ENCODE data around the gene COL6A3.

The COL6A3 gene

DNA sequence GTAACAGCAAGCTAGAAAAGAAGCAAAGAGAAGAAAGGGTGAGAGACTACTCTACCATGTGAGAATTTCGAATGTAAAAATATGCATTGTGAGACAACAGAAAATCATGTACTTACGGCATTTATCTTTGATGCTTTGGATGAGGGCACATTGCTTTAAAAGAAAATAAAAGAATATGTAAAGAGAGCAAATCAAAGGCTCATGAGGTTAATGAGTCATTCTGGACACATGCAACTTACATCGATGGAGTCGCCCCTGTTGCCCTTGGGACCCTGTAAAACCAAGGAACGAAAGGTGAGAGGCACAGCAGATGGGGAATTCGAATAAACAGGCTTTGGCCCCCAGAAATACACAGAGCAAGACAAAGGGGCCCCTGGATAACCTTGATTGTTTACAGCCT is 69.0 kb downstream of the COL6A3 start:
- no peak overlapping the region for H3K4me2 ChIP-seq (ENCODE audit: low read length)
- no peaks in the 10 kb centered on the region for H3F3A ChIP-seq (ENCODE audit: control insufficient read depth, insufficient read depth)
- no peaks in the 10 kb centered on the region for H3K79me2 ChIP-seq (ENCODE audit: control insufficient read depth, low read length)
- H3K4me3 ChIP-seq (ENCODE audit: low read length) = no peak overlapping the region
- H4K20me1 ChIP-seq (ENCODE audit: control insufficient read depth, insufficient read depth, low read depth, low read length) = no peaks in the 10 kb centered on the region
- H3K9me2 ChIP-seq (replicated peaks; ENCODE audit: control insufficient read depth, low read length) = no peaks in the 10 kb centered on the region
- no peak overlapping the region for H3K27ac ChIP-seq (ENCODE audit: low read depth, low read length)
- no peaks in the 10 kb centered on the region for H3K36me3 ChIP-seq (ENCODE audit: control insufficient read depth, low read length)
- no peaks in the 10 kb centered on the region for H3K4me1 ChIP-seq (ENCODE audit: control insufficient read depth, low read length)
- H3K9me3 ChIP-seq (ENCODE audit: control insufficient read depth, insufficient read depth, low read length) = no peaks in the 10 kb centered on the region
- TF ChIP-seq EZH2phosphoT487 (IDR thresholded peaks at IDR 0.05; ENCODE audit: borderline replicate concordance, low read length) = no peak
- TF ChIP-seq, protein P1, sequence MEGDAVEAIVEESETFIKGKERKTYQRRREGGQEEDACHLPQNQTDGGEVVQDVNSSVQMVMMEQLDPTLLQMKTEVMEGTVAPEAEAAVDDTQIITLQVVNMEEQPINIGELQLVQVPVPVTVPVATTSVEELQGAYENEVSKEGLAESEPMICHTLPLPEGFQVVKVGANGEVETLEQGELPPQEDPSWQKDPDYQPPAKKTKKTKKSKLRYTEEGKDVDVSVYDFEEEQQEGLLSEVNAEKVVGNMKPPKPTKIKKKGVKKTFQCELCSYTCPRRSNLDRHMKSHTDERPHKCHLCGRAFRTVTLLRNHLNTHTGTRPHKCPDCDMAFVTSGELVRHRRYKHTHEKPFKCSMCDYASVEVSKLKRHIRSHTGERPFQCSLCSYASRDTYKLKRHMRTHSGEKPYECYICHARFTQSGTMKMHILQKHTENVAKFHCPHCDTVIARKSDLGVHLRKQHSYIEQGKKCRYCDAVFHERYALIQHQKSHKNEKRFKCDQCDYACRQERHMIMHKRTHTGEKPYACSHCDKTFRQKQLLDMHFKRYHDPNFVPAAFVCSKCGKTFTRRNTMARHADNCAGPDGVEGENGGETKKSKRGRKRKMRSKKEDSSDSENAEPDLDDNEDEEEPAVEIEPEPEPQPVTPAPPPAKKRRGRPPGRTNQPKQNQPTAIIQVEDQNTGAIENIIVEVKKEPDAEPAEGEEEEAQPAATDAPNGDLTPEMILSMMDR (IDR thresholded peaks at IDR 0.05; ENCODE audit: low read depth, low read length, poor library complexity, severe bottlenecking) = no peak
- 0 out of 2 replicates have a peak, but pooled peaks cover 4% of the 10 kb centered on the region for H3K27me3 ChIP-seq (ENCODE audit: control insufficient read depth, low read length)

DNA sequence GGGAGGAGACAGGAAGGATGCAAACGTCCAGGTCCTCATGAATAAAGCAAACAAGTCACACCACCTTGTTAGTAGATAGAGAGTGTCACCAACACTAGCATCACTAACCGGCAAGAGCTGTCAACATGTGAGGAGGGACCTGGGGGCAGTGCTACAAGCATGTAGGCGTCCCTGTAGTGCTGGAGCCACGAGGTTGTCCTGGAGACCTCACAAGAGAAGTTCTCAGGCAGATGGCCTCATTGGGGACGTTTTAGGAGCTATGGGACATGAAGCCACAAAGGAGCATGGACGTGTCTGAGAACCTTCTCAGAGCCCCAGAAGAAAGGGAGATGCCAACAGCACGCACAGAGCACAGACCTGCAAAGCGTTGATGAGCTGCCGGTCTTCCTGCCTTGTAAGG is 70.0 kb downstream of the COL6A3 start:
- Histone ChIP-seq H4K20me1 (ENCODE audit: control insufficient read depth, insufficient read depth, low read depth, low read length) (no peaks in the 10 kb centered on the region), H3F3A (ENCODE audit: control insufficient read depth, insufficient read depth) (no peaks in the 10 kb centered on the region), H3K79me2 (ENCODE audit: control insufficient read depth, low read length) (no peaks in the 10 kb centered on the region), H3K9me3 (ENCODE audit: control insufficient read depth, insufficient read depth, low read length) (no peaks in the 10 kb centered on the region), H3K36me3 (ENCODE audit: control insufficient read depth, low read length) (no peaks in the 10 kb centered on the region), H3K4me2 (ENCODE audit: low read length) (no peak overlapping the region), H3K4me3 (ENCODE audit: low read length) (no peak overlapping the region), H3K9me2 (replicated peaks; ENCODE audit: control insufficient read depth, low read length) (no peaks in the 10 kb centered on the region), H3K27ac (ENCODE audit: low read depth, low read length) (no peak overlapping the region), H3K27me3 (ENCODE audit: control insufficient read depth, low read length) (0 out of 2 replicates have a peak, but pooled peaks cover 4% of the 10 kb centered on the region), H3K4me1 (ENCODE audit: control insufficient read depth, low read length) (no peaks in the 10 kb centered on the region)
- TF ChIP-seq, protein P1 (IDR thresholded peaks at IDR 0.05; ENCODE audit: low read depth, low read length, poor library complexity, severe bottlenecking) = no peak
- no peak for TF ChIP-seq EZH2phosphoT487 (IDR thresholded peaks at IDR 0.05; ENCODE audit: borderline replicate concordance, low read length)

DNA sequence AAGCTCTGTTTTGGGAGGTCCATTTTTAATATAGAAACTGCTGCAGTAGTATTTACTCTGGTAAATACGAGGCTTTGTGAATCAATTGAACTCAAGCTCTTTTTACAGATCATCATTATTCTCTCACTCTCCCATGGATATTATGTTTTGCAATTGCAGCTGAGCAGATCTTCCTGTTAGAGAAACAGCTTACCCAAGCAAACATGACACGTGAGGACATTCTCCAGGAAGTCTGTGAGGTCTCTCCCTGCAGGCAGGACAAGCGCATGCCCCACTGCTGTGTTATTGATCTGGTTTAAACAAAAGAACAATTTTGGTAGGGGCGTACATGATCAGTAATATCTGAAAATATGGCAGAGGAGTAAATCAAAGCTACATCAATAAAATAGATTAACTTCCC is 72.1 kb downstream of the COL6A3 start:
- Histone ChIP-seq H3K27ac (ENCODE audit: low read depth, low read length) (no peak overlapping the region), H3K9me2 (replicated peaks; ENCODE audit: control insufficient read depth, low read length) (no peaks in the 10 kb centered on the region), H4K20me1 (ENCODE audit: control insufficient read depth, insufficient read depth, low read depth, low read length) (no peaks in the 10 kb centered on the region), H3F3A (ENCODE audit: control insufficient read depth, insufficient read depth) (no peaks in the 10 kb centered on the region), H3K27me3 (ENCODE audit: control insufficient read depth, low read length) (0 out of 2 replicates have a peak, but pooled peaks cover 4% of the 10 kb centered on the region), H3K4me3 (ENCODE audit: low read length) (no peak overlapping the region), H3K9me3 (ENCODE audit: control insufficient read depth, insufficient read depth, low read length) (no peaks in the 10 kb centered on the region), H3K4me1 (ENCODE audit: control insufficient read depth, low read length) (no peaks in the 10 kb centered on the region), H3K36me3 (ENCODE audit: control insufficient read depth, low read length) (no peaks in the 10 kb centered on the region), H3K79me2 (ENCODE audit: control insufficient read depth, low read length) (no peaks in the 10 kb centered on the region), H3K4me2 (ENCODE audit: low read length) (no peak overlapping the region)
- TF ChIP-seq EZH2phosphoT487 (IDR thresholded peaks at IDR 0.05; ENCODE audit: borderline replicate concordance, low read length) = no peak
- TF ChIP-seq, protein P1 (IDR thresholded peaks at IDR 0.05; ENCODE audit: low read depth, low read length, poor library complexity, severe bottlenecking) = no peak

All from DOHH2 (cell line).